SK-N-SH treated with all-trans-retinoic acid at 6 μM for 48 hours (cell line): ENCODE data around the gene PTGER3.

ENCODE experiments used
- BACH2 ChIP-seq: fragments of 250-450 bp; sonication (Bioruptor Pico); IDR thresholded peaks from 2 replicates; pipeline ENCODE4 v1.9.0; 2021; ENCODE audit warnings: mild to moderate bottlenecking, borderline replicate concordance
- CREB5 ChIP-seq: fragments of 250-450 bp; sonication (Bioruptor Pico); IDR thresholded peaks from 2 replicates; pipeline ENCODE4 v1.5.1; 2020; ENCODE audit warnings: low read depth, mild to moderate bottlenecking, moderate library complexity
- CSDC2 ChIP-seq: fragments of 250-450 bp; sonication (Bioruptor Pico); IDR thresholded peaks from 2 replicates; pipeline ENCODE4 v1.5.0; 2020; ENCODE audit warnings: mild to moderate bottlenecking, moderate library complexity
- GLIS3 ChIP-seq: fragments of 250-450 bp; sonication (Bioruptor Pico); IDR thresholded peaks from 2 replicates; pipeline ENCODE4 v1.5.0; 2020; ENCODE audit warnings: mild to moderate bottlenecking, moderate library complexity
- ISL1 ChIP-seq: fragments of 250-450 bp; sonication (Bioruptor Pico); IDR thresholded peaks from 2 replicates; pipeline ENCODE4 v2.1.2; 2022; ENCODE audit warnings: mild to moderate bottlenecking, moderate library complexity
- PATZ1 ChIP-seq: fragments of 250-450 bp; sonication (Bioruptor Pico); IDR thresholded peaks from 2 replicates; pipeline ENCODE4 v1.8.0; 2020; ENCODE audit warnings: mild to moderate bottlenecking, moderate library complexity, borderline replicate concordance
- TOX ChIP-seq: fragments of 250-450 bp; sonication (Bioruptor Pico); IDR thresholded peaks from 2 replicates; pipeline ENCODE4 v1.8.0; 2021; ENCODE audit warnings: mild to moderate bottlenecking, moderate library complexity, borderline replicate concordance
- TSHZ2 ChIP-seq: fragments of 250-450 bp; sonication (Bioruptor Pico); IDR thresholded peaks from 2 replicates; pipeline ENCODE4 v1.5.0; 2020; ENCODE audit warnings: mild to moderate bottlenecking, moderate library complexity
- ZFP3 ChIP-seq: fragments of 250-450 bp; sonication (Bioruptor Pico); IDR thresholded peaks from 2 replicates; pipeline ENCODE4 v1.5.0; 2020; ENCODE audit warnings: mild to moderate bottlenecking, moderate library complexity
- ZFP30 ChIP-seq: fragments of 450-650 bp; formaldehyde crosslinking; IDR thresholded peaks from 2 replicates; pipeline ENCODE4 v1.5.0; 2022; ENCODE audit warnings: mild to moderate bottlenecking, moderate library complexity
- ZNF565 ChIP-seq: fragments of 450-650 bp; formaldehyde crosslinking; conservative IDR thresholded peaks from 2 replicates; pipeline ENCODE4 v1.5.0; 2020; ENCODE audit warnings: low read depth, mild to moderate bottlenecking, moderate library complexity
- ZNF70 ChIP-seq: fragments of 450-650 bp; formaldehyde crosslinking; IDR thresholded peaks from 2 replicates; pipeline ENCODE4 v1.5.0; 2020; ENCODE audit warnings: mild to moderate bottlenecking, moderate library complexity
- TF ChIP-seq, protein P1 (sequence below): fragments of 250-450 bp; sonication (Bioruptor Pico); IDR thresholded peaks from 2 replicates; pipeline ENCODE4 v1.8.0; 2021; ENCODE audit warnings: low read depth, mild to moderate bottlenecking, moderate library complexity, borderline replicate concordance

DNA sequence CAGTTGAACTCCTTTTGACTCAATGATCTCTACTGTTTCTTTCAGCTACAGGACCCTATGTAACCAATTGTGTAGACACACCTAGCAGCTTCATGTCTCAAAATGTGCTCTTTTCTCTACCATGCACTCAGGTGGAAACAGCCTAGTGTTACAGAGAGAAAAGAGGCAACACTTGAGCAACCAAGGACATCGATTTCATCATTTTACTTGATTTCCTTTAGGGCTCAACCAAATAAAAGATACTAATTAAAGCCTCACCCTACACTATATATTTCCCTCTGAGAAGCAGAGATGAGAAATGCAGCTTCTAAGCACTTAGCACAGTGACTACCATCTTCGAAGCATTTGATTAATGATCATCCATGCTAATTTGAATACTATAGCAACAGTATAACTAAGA is 55.1 kb downstream of the PTGER3 start:
- TF ChIP-seq ZNF565 (no peak), CREB5 (CRISPR knock-in tag) (no peak), PATZ1 (CRISPR knock-in tag) (no peak), TSHZ2 (CRISPR knock-in tag) (no peak), ZFP3 (CRISPR knock-in tag) (no peak), BACH2 (no peak), GLIS3 (no peak), TOX (CRISPR knock-in tag) (no peak), ZNF70 (CRISPR knock-in tag) (no peak), ZFP30 (CRISPR knock-in tag) (no peak), CSDC2 (CRISPR knock-in tag) (no peak), ISL1 (CRISPR knock-in tag) (no peak)
- TF ChIP-seq, protein P1, sequence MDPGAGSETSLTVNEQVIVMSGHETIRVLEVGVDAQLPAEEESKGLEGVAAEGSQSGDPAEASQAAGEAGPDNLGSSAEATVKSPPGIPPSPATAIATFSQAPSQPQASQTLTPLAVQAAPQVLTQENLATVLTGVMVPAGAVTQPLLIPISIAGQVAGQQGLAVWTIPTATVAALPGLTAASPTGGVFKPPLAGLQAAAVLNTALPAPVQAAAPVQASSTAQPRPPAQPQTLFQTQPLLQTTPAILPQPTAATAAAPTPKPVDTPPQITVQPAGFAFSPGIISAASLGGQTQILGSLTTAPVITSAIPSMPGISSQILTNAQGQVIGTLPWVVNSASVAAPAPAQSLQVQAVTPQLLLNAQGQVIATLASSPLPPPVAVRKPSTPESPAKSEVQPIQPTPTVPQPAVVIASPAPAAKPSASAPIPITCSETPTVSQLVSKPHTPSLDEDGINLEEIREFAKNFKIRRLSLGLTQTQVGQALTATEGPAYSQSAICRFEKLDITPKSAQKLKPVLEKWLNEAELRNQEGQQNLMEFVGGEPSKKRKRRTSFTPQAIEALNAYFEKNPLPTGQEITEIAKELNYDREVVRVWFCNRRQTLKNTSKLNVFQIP (CRISPR knock-in tag), result no peak
